KOPT-K1 (cell line): ENCODE results near the gene EFCAB6.
"Not testable (repeated sequence)": the region's sequence is repeated elsewhere in the genome, so short reads cannot be mapped to it uniquely, and the experiment has no call there.

Experiments
- H3K27ac ChIP-seq: fragments of 200-600 bp; sonication (generic); 2 replicates; pipeline ENCODE4 v1.5.1; 2016; ENCODE audit warnings: antibody characterized with exemption, mild to moderate bottlenecking, low read depth, low read length; ENCODE audit not compliant: poor library complexity, severe bottlenecking
- H3K36me3 ChIP-seq: fragments of 200-600 bp; sonication (generic); 2 replicates; pipeline ENCODE4 v1.5.1; 2017; ENCODE audit warnings: antibody characterized with exemption, mild to moderate bottlenecking, low read length, moderate library complexity; ENCODE audit not compliant: insufficient read depth
- H3K9me3 ChIP-seq: fragments of 200-600 bp; sonication (generic); 2 replicates; pipeline ENCODE4 v1.5.1; 2017; ENCODE audit warnings: antibody characterized with exemption, low read length, mild to moderate bottlenecking; ENCODE audit not compliant: insufficient read depth, poor library complexity, severe bottlenecking

EFCAB6 gene

DNA sequence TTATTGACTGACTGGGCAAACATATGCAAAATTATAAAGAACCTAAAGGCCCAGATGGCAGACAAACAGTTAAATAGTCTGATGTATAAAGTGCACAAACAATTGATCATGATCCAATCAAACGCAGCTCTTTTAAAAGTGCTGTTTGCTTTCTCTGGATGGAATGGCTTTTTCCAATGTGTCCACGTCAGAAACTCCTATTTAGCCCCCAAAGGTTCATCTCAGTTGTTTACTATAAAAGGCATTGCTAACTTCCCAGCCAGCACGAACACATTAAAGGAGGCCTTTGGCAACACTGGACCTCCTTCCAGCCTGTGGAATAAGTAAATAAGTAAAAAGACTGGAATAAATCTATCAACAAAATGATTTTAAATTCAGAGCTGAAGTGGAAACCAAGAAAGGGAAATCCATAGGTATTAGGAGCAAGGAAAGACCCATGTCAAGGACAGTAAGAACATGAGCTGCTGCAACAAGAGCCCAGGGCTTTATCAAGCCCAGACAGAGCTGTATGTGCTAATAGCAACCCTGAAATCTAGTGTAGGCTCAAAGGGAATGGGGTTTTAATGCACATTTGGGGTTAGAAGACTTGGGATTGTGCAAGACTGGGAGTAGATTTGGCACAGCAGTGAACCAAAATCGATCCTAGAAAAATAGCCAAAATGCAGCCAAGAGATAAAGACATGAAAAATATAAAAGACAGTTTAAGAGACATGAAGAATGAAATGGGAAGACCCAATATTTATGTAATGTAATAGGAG, 105.4 kb downstream of the EFCAB6 start:
- Histone ChIP-seq H3K36me3 (no peaks in the 10 kb centered on the region), H3K9me3 (peaks cover 19% of the 10 kb centered on the region), H3K27ac (no peak overlapping the region)

DNA sequence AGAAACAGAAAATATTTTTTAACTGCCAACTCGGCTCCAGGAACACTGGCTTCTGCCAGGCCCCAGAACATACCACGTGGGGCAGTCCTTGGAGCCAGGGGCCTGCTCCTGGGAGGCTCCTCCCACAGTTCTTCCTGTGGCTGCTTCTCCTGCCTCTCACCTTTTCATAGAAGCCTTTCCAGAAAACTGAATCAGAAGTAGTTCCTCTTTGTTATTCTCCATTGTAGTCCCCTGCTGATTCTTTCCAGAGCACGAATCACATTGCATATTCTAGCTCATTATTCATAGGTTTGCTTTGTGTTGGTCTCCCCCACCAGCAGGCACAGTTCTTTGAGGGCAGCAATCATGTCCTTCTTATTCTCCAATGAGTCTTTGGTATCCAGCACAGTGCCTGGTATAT, 106.0 kb downstream of the EFCAB6 start:
- no peaks in the 10 kb centered on the region for H3K36me3 ChIP-seq

DNA sequence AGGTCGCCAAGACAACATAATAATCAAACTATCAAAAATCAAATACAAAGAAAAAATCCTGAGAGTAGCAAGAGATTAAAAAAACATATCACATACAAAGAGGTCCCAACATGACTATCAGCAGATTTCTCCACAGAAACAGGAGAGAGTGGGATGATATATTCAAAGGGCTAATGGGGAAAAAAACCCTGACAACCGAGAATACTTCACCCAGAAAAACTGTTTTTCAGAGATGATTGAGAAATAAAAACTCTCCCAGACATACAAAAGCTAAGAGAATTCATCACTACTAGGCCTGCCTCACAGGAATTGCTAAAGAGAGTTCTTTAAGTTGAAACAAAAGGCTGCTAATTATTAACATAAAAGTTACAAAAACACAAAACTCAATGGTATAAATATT, 108.1 kb downstream of the EFCAB6 start:
- no peak overlapping the region for H3K27ac ChIP-seq
- H3K9me3 ChIP-seq, result peaks cover 19% of the 10 kb centered on the region
- H3K36me3 ChIP-seq, result no peaks in the 10 kb centered on the region

More for the DNA sequence above, 106.0 kb downstream of the EFCAB6 start:
- H3K27ac ChIP-seq, result no peak overlapping the region
- H3K9me3 ChIP-seq, result peaks cover 19% of the 10 kb centered on the region

DNA sequence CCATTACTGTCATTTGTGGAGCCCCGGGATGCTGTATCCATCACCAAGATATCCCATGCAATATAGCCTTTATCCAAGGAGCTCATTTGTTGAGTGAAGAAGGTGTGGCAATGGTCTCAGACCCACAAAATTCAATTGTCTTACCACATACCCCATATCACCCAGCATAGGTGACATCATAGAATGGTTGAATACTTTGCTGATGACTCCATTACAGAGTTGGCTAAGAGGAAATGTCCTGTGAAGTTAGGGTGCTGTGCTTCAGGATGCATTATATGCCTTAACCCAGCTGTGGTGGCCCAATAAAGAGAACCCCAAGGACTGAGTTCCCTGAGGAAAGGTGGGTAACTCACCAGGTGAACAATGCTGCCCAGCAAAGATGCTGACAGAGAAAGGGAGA, 113.7 kb downstream of the EFCAB6 start:
- Histone ChIP-seq H3K27ac (no peak overlapping the region), H3K9me3 (peaks cover 11% of the 10 kb centered on the region), H3K36me3 (no peaks in the 10 kb centered on the region)

DNA sequence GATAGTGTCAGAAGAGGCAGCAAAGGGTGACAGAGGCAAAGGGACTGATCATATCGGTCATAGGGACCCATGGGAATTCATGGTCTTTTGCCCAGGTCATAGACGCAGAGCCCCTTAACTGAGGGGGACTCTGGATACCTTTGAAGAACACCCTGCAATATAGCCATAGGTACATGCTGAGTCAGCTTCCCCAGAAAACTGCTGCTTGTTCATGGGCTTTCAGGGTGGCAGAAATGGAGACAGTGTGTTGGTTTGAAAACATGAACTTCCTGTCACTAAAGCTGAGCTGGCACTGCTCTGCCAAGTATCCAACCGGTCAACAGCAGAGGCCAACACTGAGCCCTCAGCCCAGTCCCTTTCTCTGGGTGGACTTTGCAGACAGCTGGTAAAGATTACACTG, 114.2 kb downstream of the EFCAB6 start:
- Histone ChIP-seq H3K27ac (no peak overlapping the region), H3K36me3 (no peaks in the 10 kb centered on the region), H3K9me3 (peaks cover 6% of the 10 kb centered on the region)

DNA sequence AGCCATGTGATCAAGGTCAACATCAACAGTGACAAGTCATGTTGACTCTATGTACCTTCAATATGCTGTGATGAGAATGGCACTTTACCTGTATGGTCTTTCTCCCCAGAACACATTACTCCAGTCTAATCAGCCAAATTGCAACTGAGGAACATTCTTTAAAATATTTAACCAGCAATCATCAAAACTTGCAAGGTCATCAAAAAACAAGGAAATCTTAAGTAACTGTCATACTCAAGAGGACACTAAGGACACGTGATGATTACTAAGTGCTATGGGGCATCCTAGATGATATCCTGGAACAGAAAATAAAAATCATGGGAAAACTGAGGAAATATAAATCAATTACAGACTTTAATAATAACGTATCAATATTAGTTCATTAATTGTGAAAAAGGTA, 118.9 kb downstream of the EFCAB6 start:
- Histone ChIP-seq H3K27ac (no peak overlapping the region), H3K9me3 (no peaks in the 10 kb centered on the region), H3K36me3 (no peaks in the 10 kb centered on the region)

DNA sequence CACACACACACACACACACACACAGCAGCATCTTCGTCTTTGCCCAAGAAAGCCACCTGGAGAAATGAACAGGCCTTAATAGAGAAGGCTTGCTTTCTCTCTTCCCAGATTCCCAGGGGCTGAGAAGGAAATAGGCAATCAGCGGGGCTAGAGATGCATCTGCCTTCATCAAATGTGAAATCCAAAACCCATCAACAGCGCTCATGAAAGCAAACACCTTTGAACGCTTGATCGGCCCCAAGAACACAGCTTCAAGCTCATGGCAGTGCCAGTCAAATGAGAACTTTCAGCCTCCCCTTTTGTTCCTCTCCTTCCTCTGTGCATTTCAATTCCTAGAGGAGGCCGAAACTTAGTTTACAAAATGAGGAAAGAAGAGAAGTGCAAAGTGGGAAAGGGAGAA, 122.7 kb downstream of the EFCAB6 start:
- H3K36me3 ChIP-seq, result no peaks in the 10 kb centered on the region
- H3K9me3 ChIP-seq, result no peaks in the 10 kb centered on the region

DNA sequence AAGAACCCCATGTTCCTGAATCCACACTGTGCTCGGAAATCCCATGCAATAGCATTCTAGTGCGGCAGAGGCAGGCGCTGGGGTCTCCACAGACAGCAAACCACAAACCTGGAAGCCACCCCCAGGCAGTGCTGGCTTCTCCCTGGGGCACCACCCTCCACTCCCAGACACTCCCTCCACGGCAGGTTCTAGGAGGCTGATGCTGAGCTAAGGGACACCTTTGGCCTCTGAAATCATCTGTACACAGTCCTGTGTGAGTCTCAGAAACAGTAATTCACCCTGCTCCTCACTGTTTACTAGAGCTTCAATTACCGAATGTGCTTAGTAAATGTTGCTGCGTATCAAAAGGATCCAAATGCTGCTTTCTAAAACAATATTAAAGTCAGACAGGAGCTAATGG, 129.3 kb downstream of the EFCAB6 start:
- Histone ChIP-seq H3K9me3 (peaks cover 6% of the 10 kb centered on the region), H3K27ac (no peak overlapping the region), H3K36me3 (no peaks in the 10 kb centered on the region)

More for the DNA sequence above, 122.7 kb downstream of the EFCAB6 start:
- no peak overlapping the region for H3K27ac ChIP-seq

DNA sequence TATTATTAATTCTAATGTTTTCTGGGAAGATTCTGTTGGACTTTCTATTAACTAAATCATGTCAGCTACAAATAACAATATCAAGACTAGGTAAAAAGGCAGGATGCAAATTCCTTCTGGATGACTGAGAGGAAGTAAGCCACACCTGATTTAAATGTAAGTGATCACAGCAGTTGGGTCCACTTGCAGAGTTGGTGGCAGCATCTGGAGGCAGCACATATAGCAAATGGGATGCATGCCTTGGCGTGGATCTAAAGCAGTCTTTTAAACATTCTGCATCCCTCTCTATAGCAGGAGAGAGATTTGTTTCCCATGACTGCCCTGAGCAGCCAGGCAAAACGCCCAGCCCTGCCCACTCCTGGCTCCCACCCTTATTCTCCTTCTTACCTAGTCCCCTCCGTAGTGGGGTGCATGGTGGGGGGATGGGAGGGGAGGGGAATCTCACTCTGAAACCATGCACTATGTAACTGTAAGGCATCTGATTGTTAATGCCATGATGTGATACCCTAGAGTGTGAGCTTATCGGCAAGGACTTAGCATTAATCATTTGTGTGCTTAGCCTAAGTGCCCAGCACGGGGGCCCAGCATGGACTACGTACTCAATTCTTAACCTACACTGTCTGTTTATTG, 130.3 kb downstream of the EFCAB6 start:
- Histone ChIP-seq H3K27ac (no peak overlapping the region), H3K9me3 (peaks cover 6% of the 10 kb centered on the region)

DNA sequence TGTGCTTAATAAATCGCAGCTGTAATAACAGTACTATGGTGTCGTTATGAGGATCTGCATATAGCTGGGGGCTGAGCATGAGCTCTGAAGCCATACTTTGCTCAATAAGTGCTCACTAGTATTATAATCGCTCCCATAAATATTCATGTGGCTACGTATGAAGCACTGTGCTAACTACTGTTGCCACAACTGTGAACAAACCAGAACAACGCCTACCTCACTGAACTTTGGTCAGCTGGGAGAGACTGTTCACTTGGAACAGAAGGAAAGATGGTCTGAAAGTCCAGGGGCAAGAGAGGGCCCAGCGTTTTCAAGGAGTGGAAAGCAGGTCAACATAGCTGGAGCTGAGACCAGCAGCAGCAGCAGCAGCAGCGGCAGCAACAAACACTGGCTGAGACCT, 141.6 kb downstream of the EFCAB6 start:
- Histone ChIP-seq H3K9me3 (no peaks in the 10 kb centered on the region), H3K27ac (no peak overlapping the region), H3K36me3 (no peaks in the 10 kb centered on the region)

More for the DNA sequence above, 130.3 kb downstream of the EFCAB6 start:
- H3K36me3 ChIP-seq, result no peaks in the 10 kb centered on the region

DNA sequence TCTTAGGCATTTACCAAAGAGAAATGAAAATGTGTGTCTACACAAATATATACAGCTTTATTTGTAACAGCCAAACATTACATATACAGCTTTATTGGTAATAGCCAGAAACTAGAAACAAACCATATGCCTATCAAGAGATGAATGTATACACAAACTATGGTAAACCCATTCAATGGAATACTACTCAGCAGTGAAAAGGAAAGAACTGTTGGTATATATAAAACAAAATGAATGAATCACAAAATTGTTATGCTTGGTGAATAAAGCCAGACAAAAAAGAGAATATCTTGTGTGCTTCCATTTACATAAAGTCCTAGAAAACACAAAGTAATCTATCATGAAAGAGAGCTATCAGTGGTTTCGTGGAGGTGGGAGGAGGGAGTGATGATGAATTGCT, 142.9 kb downstream of the EFCAB6 start:
- Histone ChIP-seq H3K9me3 (no peaks in the 10 kb centered on the region), H3K27ac (no peak overlapping the region), H3K36me3 (no peaks in the 10 kb centered on the region)

DNA sequence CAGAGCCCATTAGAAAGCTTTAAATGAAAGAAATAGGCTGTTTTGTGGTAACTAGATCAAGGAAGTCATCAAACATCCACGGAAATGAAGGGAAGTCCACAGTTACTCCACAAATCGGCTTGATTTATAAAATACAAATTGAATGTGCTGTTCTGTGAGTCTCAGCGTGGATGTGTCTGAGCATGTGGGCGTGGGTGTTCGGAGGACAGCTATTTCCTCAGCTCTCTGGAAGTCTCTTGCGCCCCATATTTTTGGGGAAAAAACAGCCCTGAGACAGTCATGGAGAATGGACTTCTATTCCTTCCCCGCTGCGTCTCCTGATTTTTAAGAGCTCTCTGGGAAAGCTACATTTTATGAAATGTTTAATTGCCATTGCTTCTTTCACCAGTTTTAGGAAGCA, 144.4 kb downstream of the EFCAB6 start:
- Histone ChIP-seq H3K27ac (no peak overlapping the region), H3K9me3 (no peaks in the 10 kb centered on the region), H3K36me3 (no peaks in the 10 kb centered on the region)

DNA sequence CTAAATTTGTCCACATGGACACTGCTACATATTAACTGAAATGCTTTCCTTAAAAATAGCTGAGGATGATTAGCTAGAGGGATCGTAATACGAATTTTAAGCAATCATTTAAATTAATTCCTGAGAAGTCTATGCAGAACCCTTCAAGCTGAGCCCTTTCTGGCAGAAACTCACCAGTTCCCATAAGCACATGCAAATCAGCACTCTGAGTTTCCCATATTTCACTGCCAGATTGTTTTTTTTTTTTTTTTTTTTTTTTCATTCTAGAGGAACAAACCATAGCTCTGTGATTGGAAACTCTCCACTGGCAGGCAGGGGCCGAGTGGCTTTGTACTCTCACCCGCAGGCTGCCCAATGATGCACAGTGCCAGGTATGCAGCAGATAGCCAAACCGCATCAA, 145.6 kb downstream of the EFCAB6 start:
- Histone ChIP-seq H3K27ac (no peak overlapping the region), H3K36me3 (no peaks in the 10 kb centered on the region), H3K9me3 (no peaks in the 10 kb centered on the region)

DNA sequence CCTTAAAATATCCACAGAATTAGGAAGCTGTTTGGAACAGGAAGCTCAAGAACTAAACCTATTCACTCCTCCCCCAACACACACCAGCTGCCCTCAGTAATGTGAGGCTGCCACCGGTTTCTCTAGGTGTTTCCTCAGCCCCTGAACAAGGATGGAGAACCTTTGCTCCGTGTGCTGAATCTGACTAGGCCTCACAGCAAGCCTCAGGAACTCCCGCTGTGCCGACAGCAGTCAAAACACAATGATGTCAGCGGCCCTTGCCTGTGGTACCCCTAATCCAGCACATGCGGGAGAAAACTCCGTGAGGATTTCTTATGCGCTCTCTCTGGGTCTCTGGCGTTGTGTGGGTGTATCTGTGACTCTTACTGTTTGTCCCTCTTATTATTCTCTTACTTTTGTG, 153.3 kb downstream of the EFCAB6 start:
- Histone ChIP-seq H3K9me3 (no peaks in the 10 kb centered on the region), H3K27ac (no peak overlapping the region), H3K36me3 (no peaks in the 10 kb centered on the region)

DNA sequence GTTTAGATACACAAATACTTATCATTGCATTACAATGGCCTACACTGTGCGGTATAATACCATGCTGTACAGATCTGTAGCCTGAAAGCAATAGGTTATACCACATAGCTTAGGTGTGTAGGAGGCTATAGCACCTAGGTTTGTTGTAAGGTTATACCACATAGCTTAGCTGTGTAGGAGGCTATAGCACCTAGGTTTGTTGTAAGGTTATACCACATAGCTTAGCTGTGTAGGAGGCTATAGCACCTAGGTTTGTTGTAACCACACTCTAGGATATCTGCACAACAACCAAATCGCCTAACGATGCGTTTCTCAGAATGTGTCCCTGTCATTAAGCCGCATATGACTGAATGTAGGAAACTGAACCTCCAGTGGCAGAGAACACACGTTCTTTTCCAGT, 155.5 kb downstream of the EFCAB6 start:
- H3K9me3 ChIP-seq, H3K36me3 ChIP-seq, H3K27ac ChIP-seq: not testable (repeated sequence)

DNA sequence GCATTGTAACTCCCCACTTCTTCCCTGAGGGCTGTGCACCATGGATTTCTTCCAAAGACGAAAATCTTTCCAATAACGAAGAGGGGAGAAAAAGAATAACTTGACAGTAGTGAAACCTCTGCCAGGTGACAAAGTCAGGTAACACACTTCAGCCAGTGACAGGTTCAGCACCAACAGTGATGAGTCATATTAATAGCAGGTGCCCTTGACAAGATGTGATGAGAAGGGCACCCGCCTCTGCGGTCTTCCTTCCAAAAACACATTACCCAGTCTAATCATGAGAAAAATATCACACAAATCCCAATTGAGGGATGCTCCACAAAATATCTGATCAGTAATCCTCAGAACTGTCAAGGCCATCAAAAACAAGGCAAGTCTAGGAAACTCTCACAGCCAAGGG, 157.8 kb downstream of the EFCAB6 start:
- H3K9me3 ChIP-seq, result peaks cover 8% of the 10 kb centered on the region
- no peaks in the 10 kb centered on the region for H3K36me3 ChIP-seq
- no peak overlapping the region for H3K27ac ChIP-seq
